HCT116 (cell line): ENCODE results near the gene TCF15. TPM values are rescaled to one million over a fixed set of nuclear protein-coding genes. Genes with fewer than 3 reads are reported as not detected.
A peak's percentile ranks its signal among the peaks of the same experiment; 100 is the strongest.

Experiments
- ATAC-seq: fragments of 200-7000 bp; cut with Tn5 transposase; 2 replicates; pipeline ENCODE4 v1.9.1; 2020; ENCODE audit warnings: mild to moderate bottlenecking, moderate library complexity
- BruUV-seq: library from RNA; stranded (reverse); fragments of 400-500 nt; replicated peaks from 2 replicates; lab custom pipeline; 2021; lab: Mats Ljungman, UMichigan
- CTCF ChIA-PET: fragments of 300-600 bp; sonication (Branson Sonifier 250); formaldehyde crosslinking; loops from one replicate; lab custom pipeline; 2021; ENCODE audit warnings: antibody characterized with exemption; lab: Charles Lee
- POLR2A ChIA-PET: fragments of 300-600, 350-600 bp; sonication (Branson Sonifier 250); formaldehyde crosslinking; loops from one replicate; lab custom pipeline; 2021; ENCODE audit warnings: antibody characterized with exemption; lab: Charles Lee
- RAD21 ChIA-PET, 2 experiments: fragments of 300-600 bp; sonication (Branson Sonifier 250); formaldehyde crosslinking; loops; one replicate each; lab custom pipeline; 2023; ENCODE audit warnings: low total read pairs in 2 of 2; ENCODE audit not compliant: uncharacterized antibody in 2 of 2, unreplicated experiment in 2 of 2, low non-redundant PET in 1 of 2; lab: Charles Lee
- DNase-seq: peaks from one replicate; pipeline ENCODE4 v3.0.0-alpha.2; 2010; ENCODE audit warnings: low read depth, low spot score
- H2AFZ ChIP-seq: fragments of 200-600 bp; shearing (Covaris generic), sonication (generic); 2 replicates; pipeline ENCODE4 v1.6.1; 2017; ENCODE audit warnings: low read depth, mixed run types, mixed read lengths, antibody characterized with exemption, low read length; ENCODE audit not compliant: poor library complexity, severe bottlenecking
- H3K27ac ChIP-seq: 2 replicates; pipeline ENCODE4 v1.5.1; 2012; ENCODE audit warnings: low read depth, low read length
- H3K27me3 ChIP-seq: fragments of 200-600 bp; sonication (generic); 2 replicates; pipeline ENCODE4 v1.6.1; 2016; ENCODE audit warnings: mixed run types, low read length, mixed read lengths; ENCODE audit not compliant: insufficient read depth
- H3K36me3 ChIP-seq, 2 experiments: fragments of 200-500 bp in 1 of 2; fragments of 200-600 bp in 1 of 2; sonication (Bioruptor generic) in 1 of 2; sonication (generic) in 1 of 2; 2 replicates each; pipeline versions ENCODE4 v1.5.1 to v1.6.1; 2014 to 2016; ENCODE audit warnings: low read length in 2 of 2, inconsistent platforms in 1 of 2, mixed read lengths in 1 of 2, mixed run types in 1 of 2; ENCODE audit not compliant: insufficient read depth in 2 of 2, control insufficient read depth in 1 of 2
- H3K4me1 ChIP-seq, 2 experiments: fragments of 200-600 bp in 1 of 2; sonication (generic) in 1 of 2; 2 replicates each; pipeline versions ENCODE4 v1.5.1 to v1.6.1; 2012 to 2017; ENCODE audit warnings: low read length in 2 of 2, inconsistent platforms in 1 of 2, mild to moderate bottlenecking in 1 of 2, mixed read lengths in 1 of 2, mixed run types in 1 of 2, moderate library complexity in 1 of 2; ENCODE audit not compliant: insufficient read depth in 2 of 2, control insufficient read depth in 1 of 2
- H3K4me2 ChIP-seq: fragments of 200-600 bp; sonication (generic); 2 replicates; pipeline ENCODE4 v1.6.1; 2017; ENCODE audit warnings: mixed run types, low read length, mixed read lengths
- H3K4me3 ChIP-seq, 2 experiments: fragments of 200-600 bp in 1 of 2; sonication (generic) in 1 of 2; replicated peaks in 1 of 2; 2 replicates each; pipeline ENCODE4 v1.5.1; 2011 to 2016; ENCODE audit warnings: low read length in 2 of 2, control low read depth in 1 of 2, low read depth in 1 of 2, mild to moderate bottlenecking in 1 of 2, mixed read lengths in 1 of 2, mixed run types in 1 of 2
- H3K79me2 ChIP-seq: fragments of 200-600 bp; sonication (generic); 2 replicates; pipeline ENCODE4 v1.6.1; 2017; ENCODE audit warnings: mild to moderate bottlenecking, mixed run types, low read length, moderate library complexity, mixed read lengths; ENCODE audit not compliant: insufficient read depth
- H3K9ac ChIP-seq: fragments of 200-600 bp; sonication (generic); 2 replicates; pipeline ENCODE4 v1.6.1; 2016; ENCODE audit warnings: low read length, mixed read lengths
- H3K9me2 ChIP-seq: fragments of 200-600 bp; sonication (generic), shearing (Covaris generic); 2 replicates; pipeline ENCODE4 v1.6.1; 2017; ENCODE audit warnings: mixed run types, mild to moderate bottlenecking, moderate library complexity; ENCODE audit not compliant: insufficient read depth
- H3K9me3 ChIP-seq, 2 experiments: fragments of 200-500 bp in 1 of 2; fragments of 200-600 bp in 1 of 2; sonication (Bioruptor generic) in 1 of 2; sonication (generic) in 1 of 2; 2 replicates each; pipeline ENCODE4 v1.6.1; 2014 to 2017; ENCODE audit warnings: low read length in 2 of 2, mixed read lengths in 2 of 2, inconsistent platforms in 1 of 2, low read depth in 1 of 2, mild to moderate bottlenecking in 1 of 2, mixed run types in 1 of 2, moderate library complexity in 1 of 2; ENCODE audit not compliant: control insufficient read depth in 1 of 2, insufficient read depth in 1 of 2
- H4K20me1 ChIP-seq: fragments of 200-600 bp; sonication (generic), shearing (Covaris generic); 2 replicates; pipeline ENCODE4 v1.6.1; 2017; ENCODE audit warnings: mixed run types, mild to moderate bottlenecking, moderate library complexity; ENCODE audit not compliant: insufficient read depth
- CBX3 ChIP-seq: IDR thresholded peaks from 2 replicates; pipeline ENCODE4 v1.6.1; 2012; ENCODE audit warnings: low read depth
- CEBPB ChIP-seq: IDR thresholded peaks from 2 replicates; pipeline ENCODE4 v1.6.1; 2012; ENCODE audit warnings: low read depth
- EGR1 ChIP-seq: IDR thresholded peaks from 2 replicates; pipeline ENCODE4 v1.6.1; 2012; ENCODE audit warnings: low read depth
- ELF1 ChIP-seq: IDR thresholded peaks from 2 replicates; pipeline ENCODE4 v1.6.1; 2012; ENCODE audit warnings: low read depth, borderline replicate concordance
- EZH2 ChIP-seq: fragments of 200-600 bp; sonication (generic); IDR thresholded peaks from 2 replicates; pipeline ENCODE4 v1.6.1; 2017; ENCODE audit warnings: antibody characterized with exemption, mixed run types
- EZH2phosphoT487 ChIP-seq: fragments of 200-600 bp; IDR thresholded peaks from 2 replicates; pipeline ENCODE4 v1.6.1; 2018; ENCODE audit warnings: antibody characterized with exemption, borderline replicate concordance
- FOSL1 ChIP-seq: IDR thresholded peaks from 2 replicates; pipeline ENCODE4 v1.6.1; 2012; ENCODE audit warnings: low read depth
- JUND ChIP-seq: IDR thresholded peaks from 2 replicates; pipeline ENCODE4 v1.6.1; 2012
- RAD21 ChIP-seq: IDR thresholded peaks from 2 replicates; pipeline ENCODE4 v1.6.1; 2012; ENCODE audit warnings: low read depth, mild to moderate bottlenecking
- SIN3A ChIP-seq: IDR thresholded peaks from 2 replicates; pipeline ENCODE4 v1.6.1; 2012; ENCODE audit warnings: low read depth
- TCF7L2 ChIP-seq: IDR thresholded peaks from 2 replicates; pipeline ENCODE4 v1.7.0; 2011; ENCODE audit warnings: borderline replicate concordance, inconsistent platforms; ENCODE audit not compliant: insufficient read depth, insufficient read length; ENCODE audit errors: extremely low read depth
- YY1 ChIP-seq: IDR thresholded peaks from 2 replicates; pipeline ENCODE4 v1.6.1; 2011; ENCODE audit warnings: low read length, low read depth, moderate library complexity, mild to moderate bottlenecking; ENCODE audit not compliant: insufficient replicate concordance; ENCODE audit errors: extremely low read depth
- ZFX ChIP-seq: fragments of 450-650 bp; IDR thresholded peaks from 2 replicates; pipeline ENCODE4 v1.6.1; 2017
- ZNF274 ChIP-seq: fragments of 200-500 bp; sonication (Bioruptor generic); IDR thresholded peaks from 2 replicates; pipeline ENCODE4 v1.6.1; 2014; ENCODE audit warnings: mild to moderate bottlenecking, low read depth, low read length, inconsistent platforms
- intact Hi-C: fragments of 100-400 bp; cut with micrococcal nuclease; formaldehyde crosslinking; loops from 2 replicates; pipeline ENCODE4 v1.10.0; 2022
- total RNA-seq: library from RNA; stranded (reverse); gene quantifications from one replicate; pipeline ENCODE4 v1.2.1, GENCODE V29; 2021; ENCODE audit not compliant: unreplicated experiment
- TF ChIP-seq, protein P1 (sequence below): IDR thresholded peaks from 2 replicates; pipeline ENCODE4 v1.6.1; 2012
- TF ChIP-seq, protein P2 (sequence below): IDR thresholded peaks from 2 replicates; pipeline ENCODE4 v1.6.1; 2012; ENCODE audit warnings: low read depth
- TF ChIP-seq, protein P3 (sequence below), 3 experiments: fragments of 200-600 bp in 1 of 3; sonication (generic) in 1 of 3; IDR thresholded peaks in 2 of 3; conservative IDR thresholded peaks in 1 of 3; 2 replicates each; pipeline ENCODE4 v1.5.1; 2012 to 2017; ENCODE audit warnings: low read depth in 2 of 3, low read length in 2 of 3, antibody characterized with exemption in 1 of 3, borderline replicate concordance in 1 of 3, control low read depth in 1 of 3, mild to moderate bottlenecking in 1 of 3, mixed read lengths in 1 of 3, mixed run types in 1 of 3, moderate library complexity in 1 of 3; ENCODE audit not compliant: insufficient read depth in 1 of 3
- TF ChIP-seq, protein P4 (sequence below): IDR thresholded peaks from 2 replicates; pipeline ENCODE4 v1.6.1; 2011; ENCODE audit warnings: mild to moderate bottlenecking, low read length, moderate library complexity; ENCODE audit not compliant: insufficient replicate concordance; ENCODE audit errors: extremely low read depth
- TF ChIP-seq, protein P5 (sequence below): IDR thresholded peaks from 2 replicates; pipeline ENCODE4 v1.6.1; 2012

The TCF15 gene
- total RNA-seq, 1 experiment from 2014 or later: not detected

DNA sequence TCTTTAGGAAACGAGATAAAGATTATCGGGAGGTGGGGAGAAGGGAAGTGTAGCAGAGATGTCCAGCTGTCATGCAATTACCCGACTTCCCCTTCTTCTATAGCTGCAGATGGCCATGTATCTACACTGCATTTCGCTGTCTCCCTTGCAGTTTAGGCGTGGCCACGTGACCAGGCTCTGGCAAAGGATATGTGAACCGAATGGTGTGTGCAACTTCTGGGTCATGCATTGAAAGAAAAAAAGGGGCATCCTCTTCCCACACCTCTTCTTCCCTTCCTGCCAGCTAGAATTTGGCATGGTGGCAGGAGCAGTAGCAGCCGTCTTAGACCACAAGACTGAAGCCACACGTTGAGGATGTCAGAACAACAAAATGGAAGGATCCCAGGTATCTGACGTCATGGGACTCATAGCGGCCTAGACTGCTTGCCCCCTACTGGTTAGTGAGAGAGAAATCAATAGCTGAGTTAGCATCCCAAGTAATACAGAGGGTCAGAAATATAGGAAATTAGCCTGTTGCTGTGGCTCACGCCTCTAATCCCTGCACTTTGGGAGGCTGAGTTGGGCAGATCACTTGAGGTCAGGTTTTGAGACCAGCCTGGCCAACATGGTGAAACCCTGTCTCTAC lies 32.8 kb downstream of the TCF15 start:
- POLR2A ChIA-PET: interaction anchor here (0.7 to 1.8 kb wide), 3 partner anchors 21 to 192 kb away, joined by 3 to 4 read pairs (median 3); no protein-coding TSS in a partner anchor
- Histone ChIP-seq H3K27ac (no peak overlapping the region), H3K79me2 (no peaks in the 10 kb centered on the region), H3K27me3 (no peaks in the 10 kb centered on the region), H3K9me3 (no peaks in the 10 kb centered on the region), H3K9me2 (no peaks in the 10 kb centered on the region), H3K9ac (no peak overlapping the region), H3K4me3 (no peak overlapping the region), H3K4me1 (peaks cover 0 to 9% of the 10 kb centered on the region in 2 experiments; a peak in 2 of 4 replicates), H4K20me1 (no peaks in the 10 kb centered on the region), H3K4me2 (peak overlapping the region; percentile 42), H3K36me3 (no peaks in the 10 kb centered on the region), H2AFZ (peak overlapping the region; percentile 94)
- peak; percentile 96 for ATAC-seq
- DNase-seq: peak; percentile 77
- BruUV-seq: no TSS peak
- CTCF ChIA-PET: interaction anchor here (0.8 to 1.6 kb wide), 5 partner anchors 12 to 191 kb away, joined by 3 to 6 read pairs (median 4); partner anchors contain the start of gene SLC52A3
- intact Hi-C loops: no loop called here
- RAD21 ChIA-PET: no interaction called here
- TF ChIP-seq FOSL1 (no peak), ELF1 (no peak), SIN3A (no peak), CEBPB (no peak), EGR1 (no peak), ZFX (no peak), EZH2phosphoT487 (no peak), RAD21 (no peak), CBX3 (0 out of 2 replicates have a peak, but pooled peaks have one; percentile 66), TCF7L2 (no peak), ZNF274 (no peak), YY1 (peak; percentile 80), EZH2 (no peak), JUND (no peak)
- TF ChIP-seq, protein P1, sequence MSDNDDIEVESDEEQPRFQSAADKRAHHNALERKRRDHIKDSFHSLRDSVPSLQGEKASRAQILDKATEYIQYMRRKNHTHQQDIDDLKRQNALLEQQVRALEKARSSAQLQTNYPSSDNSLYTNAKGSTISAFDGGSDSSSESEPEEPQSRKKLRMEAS: no peak
- TF ChIP-seq, protein P2, sequence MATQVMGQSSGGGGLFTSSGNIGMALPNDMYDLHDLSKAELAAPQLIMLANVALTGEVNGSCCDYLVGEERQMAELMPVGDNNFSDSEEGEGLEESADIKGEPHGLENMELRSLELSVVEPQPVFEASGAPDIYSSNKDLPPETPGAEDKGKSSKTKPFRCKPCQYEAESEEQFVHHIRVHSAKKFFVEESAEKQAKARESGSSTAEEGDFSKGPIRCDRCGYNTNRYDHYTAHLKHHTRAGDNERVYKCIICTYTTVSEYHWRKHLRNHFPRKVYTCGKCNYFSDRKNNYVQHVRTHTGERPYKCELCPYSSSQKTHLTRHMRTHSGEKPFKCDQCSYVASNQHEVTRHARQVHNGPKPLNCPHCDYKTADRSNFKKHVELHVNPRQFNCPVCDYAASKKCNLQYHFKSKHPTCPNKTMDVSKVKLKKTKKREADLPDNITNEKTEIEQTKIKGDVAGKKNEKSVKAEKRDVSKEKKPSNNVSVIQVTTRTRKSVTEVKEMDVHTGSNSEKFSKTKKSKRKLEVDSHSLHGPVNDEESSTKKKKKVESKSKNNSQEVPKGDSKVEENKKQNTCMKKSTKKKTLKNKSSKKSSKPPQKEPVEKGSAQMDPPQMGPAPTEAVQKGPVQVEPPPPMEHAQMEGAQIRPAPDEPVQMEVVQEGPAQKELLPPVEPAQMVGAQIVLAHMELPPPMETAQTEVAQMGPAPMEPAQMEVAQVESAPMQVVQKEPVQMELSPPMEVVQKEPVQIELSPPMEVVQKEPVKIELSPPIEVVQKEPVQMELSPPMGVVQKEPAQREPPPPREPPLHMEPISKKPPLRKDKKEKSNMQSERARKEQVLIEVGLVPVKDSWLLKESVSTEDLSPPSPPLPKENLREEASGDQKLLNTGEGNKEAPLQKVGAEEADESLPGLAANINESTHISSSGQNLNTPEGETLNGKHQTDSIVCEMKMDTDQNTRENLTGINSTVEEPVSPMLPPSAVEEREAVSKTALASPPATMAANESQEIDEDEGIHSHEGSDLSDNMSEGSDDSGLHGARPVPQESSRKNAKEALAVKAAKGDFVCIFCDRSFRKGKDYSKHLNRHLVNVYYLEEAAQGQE: no peak
- TF ChIP-seq, protein P3, sequence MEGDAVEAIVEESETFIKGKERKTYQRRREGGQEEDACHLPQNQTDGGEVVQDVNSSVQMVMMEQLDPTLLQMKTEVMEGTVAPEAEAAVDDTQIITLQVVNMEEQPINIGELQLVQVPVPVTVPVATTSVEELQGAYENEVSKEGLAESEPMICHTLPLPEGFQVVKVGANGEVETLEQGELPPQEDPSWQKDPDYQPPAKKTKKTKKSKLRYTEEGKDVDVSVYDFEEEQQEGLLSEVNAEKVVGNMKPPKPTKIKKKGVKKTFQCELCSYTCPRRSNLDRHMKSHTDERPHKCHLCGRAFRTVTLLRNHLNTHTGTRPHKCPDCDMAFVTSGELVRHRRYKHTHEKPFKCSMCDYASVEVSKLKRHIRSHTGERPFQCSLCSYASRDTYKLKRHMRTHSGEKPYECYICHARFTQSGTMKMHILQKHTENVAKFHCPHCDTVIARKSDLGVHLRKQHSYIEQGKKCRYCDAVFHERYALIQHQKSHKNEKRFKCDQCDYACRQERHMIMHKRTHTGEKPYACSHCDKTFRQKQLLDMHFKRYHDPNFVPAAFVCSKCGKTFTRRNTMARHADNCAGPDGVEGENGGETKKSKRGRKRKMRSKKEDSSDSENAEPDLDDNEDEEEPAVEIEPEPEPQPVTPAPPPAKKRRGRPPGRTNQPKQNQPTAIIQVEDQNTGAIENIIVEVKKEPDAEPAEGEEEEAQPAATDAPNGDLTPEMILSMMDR (IDR thresholded peaks at IDR 0.05 in 2 of 3, conservative IDR thresholded peaks at IDR 0.05 in 1 of 3; ENCODE audit: borderline replicate concordance in 1 of 3, insufficient read depth in 1 of 3, low read depth in 2 of 3, low read length in 2 of 3): peak; percentile 26 to 78 (median 67); a peak in 5 of 6 replicates
- TF ChIP-seq, protein P4, sequence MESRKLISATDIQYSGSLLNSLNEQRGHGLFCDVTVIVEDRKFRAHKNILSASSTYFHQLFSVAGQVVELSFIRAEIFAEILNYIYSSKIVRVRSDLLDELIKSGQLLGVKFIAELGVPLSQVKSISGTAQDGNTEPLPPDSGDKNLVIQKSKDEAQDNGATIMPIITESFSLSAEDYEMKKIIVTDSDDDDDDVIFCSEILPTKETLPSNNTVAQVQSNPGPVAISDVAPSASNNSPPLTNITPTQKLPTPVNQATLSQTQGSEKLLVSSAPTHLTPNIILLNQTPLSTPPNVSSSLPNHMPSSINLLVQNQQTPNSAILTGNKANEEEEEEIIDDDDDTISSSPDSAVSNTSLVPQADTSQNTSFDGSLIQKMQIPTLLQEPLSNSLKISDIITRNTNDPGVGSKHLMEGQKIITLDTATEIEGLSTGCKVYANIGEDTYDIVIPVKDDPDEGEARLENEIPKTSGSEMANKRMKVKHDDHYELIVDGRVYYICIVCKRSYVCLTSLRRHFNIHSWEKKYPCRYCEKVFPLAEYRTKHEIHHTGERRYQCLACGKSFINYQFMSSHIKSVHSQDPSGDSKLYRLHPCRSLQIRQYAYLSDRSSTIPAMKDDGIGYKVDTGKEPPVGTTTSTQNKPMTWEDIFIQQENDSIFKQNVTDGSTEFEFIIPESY: no peak
- TF ChIP-seq, protein P5, sequence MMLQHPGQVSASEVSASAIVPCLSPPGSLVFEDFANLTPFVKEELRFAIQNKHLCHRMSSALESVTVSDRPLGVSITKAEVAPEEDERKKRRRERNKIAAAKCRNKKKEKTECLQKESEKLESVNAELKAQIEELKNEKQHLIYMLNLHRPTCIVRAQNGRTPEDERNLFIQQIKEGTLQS: no peak
